Adipose tissue (tissue), 3 donors: Measurements from ENCODE around the gene TTLL10. TPM values are rescaled to one million over a fixed set of nuclear protein-coding genes. Genes with fewer than 3 reads are reported as not detected.

Experiments used
- H3K27ac ChIP-seq: one replicate; pipeline ENCODE4 v1.5.1; 2013; ENCODE audit warnings: low read depth, low read length
- WGBS, 3 donors: extraction: QIAGEN DNeasy Blood & Tissue Kit; methylation state at CpG; one replicate each; pipeline ENCODE4 v1.1.7; 2013; 5-methylcytosine and 5-hydroxymethylcytosine counted together
- polyA plus RNA-seq, 3 donors: library from polyadenylated mRNA; stranded (reverse); fragments of 200-250 nt; gene quantifications; one replicate each; pipeline ENCODE4 v1.2.3, GENCODE V29; 2013
- donor health status: healthy with polysubstance abuse.
- donor health status: Bipolar disorder and iron deficiency.
- donor health status: healthy.

Gene TTLL10
- polyA plus RNA-seq, 3 donors, result 0.13 to 0.98 (median 0.45) TPM

DNA sequence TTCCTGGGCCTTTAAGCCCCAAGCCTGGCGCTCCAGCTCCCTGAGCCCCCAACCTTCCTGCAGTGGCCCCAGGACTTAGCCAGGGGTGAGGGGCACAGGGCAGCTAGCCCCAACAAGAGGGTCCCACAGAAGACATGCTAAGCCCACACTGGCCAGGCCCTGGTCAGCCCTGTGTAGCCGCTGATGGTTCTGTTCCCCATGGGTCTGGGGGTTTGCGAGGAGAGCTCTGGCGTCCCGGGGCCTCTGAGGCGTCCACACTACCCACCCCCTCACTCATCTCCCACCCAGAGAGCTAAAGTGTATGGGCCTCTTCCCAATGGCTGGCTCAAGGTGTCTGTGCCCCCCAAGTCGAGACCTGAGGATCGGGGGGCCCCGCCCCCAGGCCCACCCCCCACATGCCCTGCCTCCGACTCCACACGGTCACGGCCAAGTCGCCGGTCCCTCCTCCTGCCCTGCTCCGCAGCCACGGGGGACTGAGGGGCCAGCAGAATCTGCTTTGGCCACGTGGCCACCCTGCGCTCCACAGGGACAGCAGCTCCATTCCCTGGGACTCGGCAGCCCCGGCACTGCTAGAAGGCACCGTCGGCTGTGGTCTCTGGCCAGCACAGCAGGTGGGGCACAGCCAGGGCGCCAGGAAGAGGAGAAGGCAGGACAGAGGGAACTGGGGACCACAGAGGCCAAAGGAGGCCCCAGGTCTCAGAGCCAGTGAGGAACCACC lies 24.9 kb downstream of the TTLL10 start:
- 72 to 77% (median 77%) methylated on average over 13 to 23 of the region's 23 CpGs for WGBS, 3 donors
- no peak overlapping the region for H3K27ac ChIP-seq

GRCh38 chr1:1199141-1199960 lies 25.7 kb downstream of the TTLL10 start:
- H3K27ac ChIP-seq, result no peak overlapping the region
- 84 to 87% (median 86%) methylated on average over 21 to 22 of the region's 22 CpGs for WGBS, 3 donors

DNA sequence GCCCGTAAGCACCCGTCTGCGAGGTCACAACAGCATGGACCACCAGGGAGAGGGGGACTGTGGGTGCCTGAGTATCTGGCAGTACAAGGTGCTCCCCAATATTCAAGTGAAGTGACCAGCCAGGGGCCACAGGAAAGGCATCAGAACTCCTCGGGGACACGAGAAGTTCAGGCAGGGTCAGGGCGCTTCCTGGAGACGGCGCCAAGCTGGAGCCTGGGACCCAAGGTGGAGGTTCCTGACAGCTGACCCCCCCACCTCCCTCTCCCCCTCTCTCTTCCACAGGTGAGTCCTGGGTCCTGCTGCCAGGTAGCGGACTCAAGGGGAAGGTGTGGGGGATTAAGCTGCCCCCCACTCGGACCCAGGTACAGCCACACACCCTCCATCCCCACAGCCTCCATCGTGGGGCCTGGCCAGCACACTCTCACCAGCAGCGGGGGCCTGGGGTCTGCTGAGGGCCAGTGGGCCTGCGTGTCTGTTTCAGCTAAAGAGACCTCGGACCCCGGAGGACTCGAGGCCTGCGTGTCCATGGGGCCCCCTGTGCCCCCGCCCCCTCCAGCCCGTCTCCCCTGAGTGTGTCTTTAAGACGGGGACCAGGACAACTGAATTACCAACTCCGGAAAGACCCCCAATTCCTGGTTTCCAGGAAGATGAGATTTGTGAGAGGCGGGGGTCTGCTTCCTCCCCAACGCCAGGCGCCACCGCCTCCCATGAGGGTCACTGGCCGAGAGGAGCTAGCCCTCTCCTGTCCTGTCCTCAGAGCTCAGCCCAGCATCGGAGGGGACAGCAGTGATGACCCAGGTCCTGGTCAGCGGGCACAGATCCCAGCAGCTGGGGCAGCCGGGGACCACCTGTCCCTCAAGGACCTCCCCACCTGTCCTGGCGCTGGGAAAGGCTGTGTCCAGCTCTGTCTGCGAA lies 26.5 kb downstream of the TTLL10 start:
- H3K27ac ChIP-seq, result no peak overlapping the region
- 72 to 79% (median 73%) methylated on average over 31 of the region's 31 CpGs for WGBS, 3 donors

GRCh38 chr1:1200876-1201810 lies 27.5 kb downstream of the TTLL10 start:
- no peak overlapping the region for H3K27ac ChIP-seq
- 1 to 2% (median 2%) methylated on average over 54 to 109 of the region's 109 CpGs for WGBS, 3 donors

- no peak overlapping the region for H3K27ac ChIP-seq
- 72 to 80% (median 75%) methylated on average over 21 to 27 of the region's 27 CpGs for WGBS, 3 donors
These were observed 29.3 kb downstream of the TTLL10 start for GRCh38 chr1:1202831-1203560.

DNA sequence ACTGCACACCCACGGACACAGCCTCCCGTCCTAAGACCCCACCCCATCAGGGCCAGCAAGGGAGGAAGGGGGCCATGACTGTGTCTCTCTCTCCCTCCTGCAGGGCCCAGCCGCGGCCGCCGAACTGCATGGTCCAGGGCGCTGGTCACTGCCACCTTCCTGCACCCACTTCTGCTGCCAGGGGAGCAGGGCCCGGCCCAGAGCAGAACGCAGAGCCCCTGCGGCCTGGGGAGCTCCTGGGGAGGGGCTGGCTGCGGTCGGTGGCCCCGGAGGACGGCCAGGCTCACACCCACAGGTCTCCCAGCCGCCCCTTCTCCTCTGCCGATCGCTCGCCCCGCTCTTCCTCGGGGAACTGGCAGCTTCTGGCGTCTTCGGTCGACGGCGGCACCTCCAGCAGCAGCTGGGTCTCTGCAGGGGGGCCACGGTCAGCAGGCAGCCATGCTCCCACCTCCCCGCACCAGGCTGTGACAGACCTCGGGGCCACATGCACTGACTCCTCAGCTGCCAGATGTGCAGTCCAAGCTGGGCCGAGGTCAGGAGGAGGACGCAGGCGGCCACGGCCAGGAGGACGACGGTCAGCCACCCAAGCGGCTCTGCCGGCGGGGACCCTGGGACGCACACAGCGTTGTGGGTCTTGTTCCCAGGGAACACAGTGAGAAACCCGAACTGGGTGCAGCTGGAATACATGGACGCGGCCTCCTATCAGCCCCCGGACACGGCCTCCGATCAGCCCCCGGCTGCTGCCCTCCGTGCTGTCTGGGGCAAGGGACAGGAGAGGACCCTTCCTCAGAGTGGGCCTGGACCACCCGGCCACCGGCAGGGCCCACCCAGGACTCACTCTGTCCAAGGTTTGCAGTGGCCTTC lies 30.1 kb downstream of the TTLL10 start:
- WGBS, 3 donors, result 72 to 83% (median 74%) methylated on average over 38 to 49 of the region's 49 CpGs
- H3K27ac ChIP-seq, result no peak overlapping the region

DNA sequence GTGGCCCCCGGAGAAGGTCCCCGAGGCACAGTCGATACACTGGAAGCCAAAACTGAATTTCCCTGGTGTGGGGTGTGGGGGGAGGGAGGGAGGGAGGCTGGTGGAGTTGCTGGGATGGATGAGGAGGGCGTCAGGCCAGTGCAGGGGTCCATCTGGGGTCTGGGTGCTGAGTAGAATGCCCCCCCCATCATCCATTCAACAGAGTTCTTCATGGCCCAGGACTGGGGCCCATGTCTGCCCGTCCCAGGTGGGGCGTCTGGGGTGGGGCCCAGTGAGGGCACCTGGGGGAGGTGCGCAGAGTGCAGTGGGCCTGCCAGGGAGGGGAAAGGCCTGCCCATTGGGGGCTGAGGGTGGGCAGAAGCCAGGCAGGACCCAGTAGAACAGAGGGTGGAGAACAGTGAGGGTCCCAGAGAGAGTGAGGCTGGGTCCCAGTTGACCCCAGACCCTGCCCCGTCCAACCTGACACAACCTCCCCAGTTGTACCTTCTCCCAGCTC lies 30.8 kb downstream of the TTLL10 start:
- WGBS, 3 donors, result 84 to 93% (median 86%) methylated on average over 7 to 8 of the region's 8 CpGs
- no peak overlapping the region for H3K27ac ChIP-seq

DNA sequence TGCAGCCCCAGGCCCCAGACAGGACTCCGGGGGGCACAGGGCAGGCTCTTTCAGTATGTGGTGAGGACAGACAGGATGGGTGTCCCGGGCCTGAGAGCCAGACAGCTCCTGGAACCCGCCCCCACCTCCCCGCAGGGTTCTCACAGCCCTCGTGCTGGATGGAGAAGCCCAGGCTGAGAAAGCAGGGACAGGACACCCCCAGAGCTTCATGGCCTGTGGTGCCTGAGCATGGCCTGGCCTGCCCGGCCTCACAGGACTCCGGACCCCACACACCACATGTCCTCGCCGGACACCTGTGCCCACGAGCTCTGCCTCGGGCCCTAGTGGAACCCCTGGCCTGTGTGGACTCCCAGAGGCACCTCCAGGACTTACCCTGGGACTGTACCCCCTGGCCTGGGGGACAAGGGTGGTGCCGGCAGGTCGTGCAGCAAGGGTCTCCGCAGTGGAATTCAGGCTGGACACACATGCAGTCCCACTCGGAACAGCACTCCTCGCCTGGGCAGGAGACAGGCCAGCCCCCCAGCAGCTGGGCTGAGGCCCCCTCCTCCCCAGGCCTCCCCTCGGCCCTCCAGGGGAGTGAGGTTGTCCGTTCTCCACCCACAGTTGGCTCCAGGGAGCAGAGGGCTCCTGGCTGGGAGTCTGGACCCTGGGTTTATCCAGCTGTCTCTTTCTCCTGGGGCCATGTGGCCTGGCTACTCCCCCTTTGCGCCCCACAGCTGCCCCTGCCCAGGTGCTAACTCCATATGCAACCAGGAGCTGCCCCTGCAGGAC lies 31.5 kb downstream of the TTLL10 start:
- WGBS, 3 donors, result 90 to 93% (median 90%) methylated on average over 18 to 19 of the region's 19 CpGs
- H3K27ac ChIP-seq, result no peak overlapping the region

DNA sequence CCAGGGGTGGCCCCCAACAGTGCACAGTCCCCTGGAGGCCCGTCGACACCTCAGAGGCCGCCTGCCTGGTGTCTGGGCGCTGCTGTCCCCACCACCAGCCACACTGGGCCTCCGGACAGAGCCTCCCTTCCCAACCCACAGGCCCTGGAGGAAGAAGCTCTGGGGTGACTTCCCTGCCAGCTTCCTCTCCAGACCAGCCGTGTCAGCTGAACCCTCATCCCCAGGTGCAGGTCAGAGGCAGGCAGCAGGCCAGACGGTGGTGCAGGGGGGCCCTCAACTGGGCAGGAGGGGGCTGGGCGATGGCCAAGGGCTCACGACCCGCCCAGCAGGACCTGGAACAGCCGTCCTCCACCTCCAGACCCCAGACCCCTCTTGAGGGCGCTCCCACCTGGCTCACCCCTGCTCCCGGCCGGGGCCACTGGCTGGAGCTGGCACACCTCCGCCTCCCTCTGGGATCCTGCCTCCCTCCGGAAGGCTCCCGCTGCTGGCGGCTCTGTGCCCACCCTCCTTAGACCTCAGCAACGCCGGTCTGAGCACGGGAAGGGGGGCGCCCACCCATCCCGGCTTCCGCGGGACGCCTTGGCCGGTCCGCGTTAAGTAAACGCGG lies 32.2 kb downstream of the TTLL10 start:
- 24 to 35% (median 29%) methylated on average over 28 to 31 of the region's 31 CpGs for WGBS, 3 donors
- no peak overlapping the region for H3K27ac ChIP-seq

GRCh38 chr1:1206376-1206965 lies 32.8 kb downstream of the TTLL10 start, which contains the start of gene TNFRSF18:
TSS of gene TNFRSF18 (minus strand) at chr1:1206592. CDS start at chr1:1206571, 21 bp downstream.
- no peak within 1 kb of the TSS for H3K27ac ChIP-seq
- 6 to 8% (median 7%) methylated on average over 42 to 49 of the region's 49 CpGs for WGBS, 3 donors

GRCh38 chr1:1206966-1207531 lies 33.4 kb downstream of the TTLL10 start:
- no peak overlapping the region for H3K27ac ChIP-seq
- WGBS, 3 donors, result 45 to 56% (median 52%) methylated on average over 14 to 19 of the region's 19 CpGs

DNA sequence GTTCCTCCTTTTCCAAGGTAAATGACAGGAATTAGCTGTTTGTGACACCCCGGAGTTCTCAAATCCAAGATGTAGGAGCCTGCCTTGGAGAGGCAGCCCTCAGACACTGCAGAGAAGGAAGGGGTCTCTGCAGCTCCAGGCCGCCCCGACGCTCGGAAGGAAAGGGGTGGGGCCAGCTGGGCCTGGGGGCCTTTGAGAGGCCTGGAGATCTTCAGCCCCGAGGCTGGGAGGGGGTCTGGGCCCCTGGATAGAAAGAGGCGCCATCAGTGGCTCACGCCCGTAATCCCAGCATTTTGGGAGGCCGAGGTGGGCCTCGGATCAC lies 33.9 kb downstream of the TTLL10 start:
- 50 to 75% (median 57%) methylated on average over 9 to 11 of the region's 11 CpGs for WGBS, 3 donors
- no peak overlapping the region for H3K27ac ChIP-seq

- 35 to 68% (median 38%) methylated on average over 31 to 38 of the region's 38 CpGs for WGBS, 3 donors
- H3K27ac ChIP-seq, result no peak overlapping the region
These were observed 35.2 kb downstream of the TTLL10 start for GRCh38 chr1:1208713-1209433.
